Activated CD4-positive, alpha-beta T cell treated with anti-CD3 and anti-CD28 coated beads, Interleukin-2, amount 10 ng/mL, durations not matched to agents 7 days and 5 days (primary cell): ENCODE results near the gene DGKZ. TPM values are rescaled to one million over a fixed set of nuclear protein-coding genes. Genes with fewer than 3 reads are reported as not detected.
"Not testable (repeated sequence)": the region's sequence is repeated elsewhere in the genome, so short reads cannot be mapped to it uniquely, and the experiment has no call there.

Experiments
- CTCF ChIA-PET: fragments of 350-600 bp; sonication (Branson Sonifier 250); formaldehyde crosslinking; loops from one replicate; lab custom pipeline; 2021; ENCODE audit warnings: antibody characterized with exemption; lab: Charles Lee
- POLR2A ChIA-PET: fragments of 350-600 bp; sonication (Branson Sonifier 250); formaldehyde crosslinking; loops from one replicate; lab custom pipeline; 2021; ENCODE audit warnings: antibody characterized with exemption; lab: Charles Lee
- DNase-seq: peaks from one replicate; pipeline ENCODE4 v3.0.0-alpha.2; 2020
- H3K27ac Mint-ChIP-seq: one replicate; pipeline ENCODE4 v1.8.0; 2021; ENCODE audit warnings: mild to moderate bottlenecking, moderate library complexity, mixed read lengths
- H3K27me3 Mint-ChIP-seq: one replicate; pipeline ENCODE4 v1.8.0; 2021; ENCODE audit warnings: mixed read lengths
- H3K36me3 Mint-ChIP-seq: one replicate; pipeline ENCODE4 v1.8.0; 2021; ENCODE audit warnings: low read depth, mixed read lengths
- H3K4me1 Mint-ChIP-seq: one replicate; pipeline ENCODE4 v1.8.0; 2021; ENCODE audit warnings: mixed read lengths
- H3K4me3 Mint-ChIP-seq: one replicate; pipeline ENCODE4 v1.8.0; 2021; ENCODE audit warnings: mild to moderate bottlenecking, moderate library complexity, mixed read lengths
- H3K9me3 Mint-ChIP-seq: one replicate; pipeline ENCODE4 v1.8.0; 2021; ENCODE audit warnings: mixed read lengths
- total RNA-seq, 2 experiments: library from RNA; stranded (reverse); gene quantifications; one replicate each; pipeline ENCODE4 v1.2.3, GENCODE V29; 2021

Gene DGKZ
- total RNA-seq, 2 experiments from 2014 or later, result 178 to 187 TPM

DNA sequence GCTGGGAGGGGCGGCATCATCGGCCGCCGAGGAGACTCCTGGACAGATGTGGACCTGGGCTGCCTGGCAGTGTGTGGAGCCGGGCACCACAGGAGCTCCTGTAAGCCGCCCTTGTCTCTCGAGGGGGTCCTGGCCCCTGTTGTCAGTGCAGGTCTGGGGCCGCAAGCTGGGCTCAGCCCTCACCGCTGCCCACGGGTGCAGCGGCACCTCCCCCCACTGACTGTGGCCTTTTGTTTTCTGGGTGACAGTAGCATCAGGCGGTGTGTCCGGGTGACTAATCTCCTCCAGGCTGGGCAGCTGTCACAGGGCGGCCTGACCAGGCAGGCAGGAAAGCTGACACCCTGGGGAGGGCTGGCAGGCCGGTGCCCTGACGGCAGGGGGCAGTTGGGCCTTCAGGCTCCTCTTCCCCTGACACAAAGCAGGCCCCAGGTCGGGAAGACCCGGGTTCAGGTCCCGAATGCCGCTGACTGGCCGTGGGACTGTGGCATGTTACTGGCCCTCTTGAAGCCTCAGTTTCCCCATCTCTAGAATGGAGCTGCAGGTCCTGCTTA is 16.3 kb downstream of the DGKZ start:
- no peak for DNase-seq
- Mint-ChIP-seq H3K27me3 (no peaks in the 10 kb centered on the region), H3K4me1 (peaks cover 52% of the 10 kb centered on the region), H3K27ac (no peak overlapping the region), H3K4me3 (no peak overlapping the region), H3K36me3 (peaks cover 19% of the 10 kb centered on the region), H3K9me3 (no peaks in the 10 kb centered on the region)
- ChIA-PET POLR2A (no interaction called here), CTCF (interaction anchor here (2.0 to 18.0 kb wide), 2 partner anchors 12 to 124 kb away, joined by 4 to 280 read pairs; partner anchors contain the start of gene DGKZ)

DNA sequence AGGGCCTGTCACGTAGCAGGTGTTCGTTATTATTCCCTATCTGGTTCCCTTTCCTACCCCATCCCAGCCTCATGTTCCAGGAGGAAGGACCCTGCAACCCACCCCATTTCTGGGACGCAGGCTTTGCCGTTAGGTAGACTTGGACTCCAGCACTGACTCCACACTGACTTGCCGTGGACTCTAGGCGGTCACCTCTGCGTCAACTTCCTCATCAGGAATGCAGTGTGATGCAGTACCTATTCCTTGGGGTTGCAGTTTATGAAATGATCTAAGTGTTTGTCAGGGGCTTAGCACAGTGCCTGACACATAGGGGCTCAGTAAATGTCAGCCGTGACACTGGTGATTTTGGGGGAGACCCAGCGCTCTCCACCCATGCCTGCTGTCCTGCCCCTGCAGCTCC is 16.8 kb downstream of the DGKZ start:
- Mint-ChIP-seq H3K4me3 (no peak overlapping the region), H3K36me3 (peaks cover 20% of the 10 kb centered on the region), H3K4me1 (peaks cover 48% of the 10 kb centered on the region), H3K27me3 (no peaks in the 10 kb centered on the region), H3K9me3 (no peaks in the 10 kb centered on the region), H3K27ac (no peak overlapping the region)
- DNase-seq, result no peak
- POLR2A ChIA-PET, result no interaction called here
- CTCF ChIA-PET, result interaction anchor here (2.0 to 18.0 kb wide), 2 partner anchors 13 to 124 kb away, joined by 4 to 280 read pairs; partner anchors contain the start of gene DGKZ

GRCh38 chr11:46364791-46365190 is 17.5 kb downstream of the DGKZ start:
- POLR2A ChIA-PET, result no interaction called here
- Mint-ChIP-seq H3K27ac (peak overlapping the region; percentile 74), H3K9me3 (no peaks in the 10 kb centered on the region), H3K4me1 (peaks cover 52% of the 10 kb centered on the region), H3K36me3 (peaks cover 26% of the 10 kb centered on the region), H3K4me3 (no peak overlapping the region), H3K27me3 (no peaks in the 10 kb centered on the region)
- DNase-seq, result no peak
- CTCF ChIA-PET, result interaction anchor here (1.1 to 18.0 kb wide), 4 partner anchors 13 to 65 kb away, joined by 3 to 280 read pairs (median 5); partner anchors contain the start of gene DGKZ

DNA sequence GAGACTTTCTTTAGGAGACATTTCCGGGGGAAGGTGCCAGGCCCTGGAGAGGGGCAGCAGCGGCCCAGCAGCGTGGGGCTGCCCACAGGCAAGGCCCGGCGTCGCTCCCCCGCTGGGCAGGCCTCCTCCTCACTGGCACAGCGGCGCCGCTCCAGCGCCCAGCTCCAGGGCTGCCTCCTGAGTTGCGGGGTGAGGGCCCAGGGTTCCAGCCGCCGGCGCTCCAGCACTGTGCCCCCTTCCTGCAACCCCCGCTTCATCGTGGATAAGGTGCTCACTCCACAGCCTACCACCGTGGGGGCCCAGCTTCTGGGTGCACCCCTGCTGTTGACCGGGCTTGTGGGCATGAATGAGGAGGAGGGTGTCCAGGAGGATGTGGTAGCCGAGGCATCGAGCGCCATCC is 19.0 kb downstream of the DGKZ start:
- no peak overlapping the region for H3K4me3 Mint-ChIP-seq
- no peak for DNase-seq
- no peaks in the 10 kb centered on the region for H3K9me3 Mint-ChIP-seq
- ChIA-PET POLR2A (interaction anchor here (0.7 kb wide), 1 partner anchor 18 kb away, joined by 3 read pairs; no protein-coding TSS in a partner anchor), CTCF (interaction anchor here (0.9 to 18.0 kb wide), 2 partner anchors 10 to 15 kb away, joined by 4 to 280 read pairs; partner anchors contain the start of gene DGKZ)
- peaks cover 43% of the 10 kb centered on the region for H3K4me1 Mint-ChIP-seq
- no peaks in the 10 kb centered on the region for H3K27me3 Mint-ChIP-seq
- no peak overlapping the region for H3K27ac Mint-ChIP-seq
- H3K36me3 Mint-ChIP-seq, result peaks cover 33% of the 10 kb centered on the region

- CTCF ChIA-PET, result interaction anchor here (18.0 kb wide), 1 partner anchor 15 kb away, joined by 280 read pairs; the partner anchor contains the start of gene DGKZ
- POLR2A ChIA-PET, result no interaction called here
- Mint-ChIP-seq H3K9me3 (no peaks in the 10 kb centered on the region), H3K27ac (no peak overlapping the region), H3K27me3 (no peaks in the 10 kb centered on the region), H3K4me1 (peaks cover 39% of the 10 kb centered on the region), H3K36me3 (peaks cover 33% of the 10 kb centered on the region), H3K4me3 (no peak overlapping the region)
- DNase-seq, result no peak
These were observed 19.4 kb downstream of the DGKZ start for GRCh38 chr11:46366661-46367161.

GRCh38 chr11:46367244-46367915 is 20.1 kb downstream of the DGKZ start:
- Mint-ChIP-seq H3K9me3 (no peaks in the 10 kb centered on the region), H3K27ac (no peak overlapping the region), H3K36me3 (peaks cover 36% of the 10 kb centered on the region), H3K4me1 (peaks cover 33% of the 10 kb centered on the region), H3K27me3 (no peaks in the 10 kb centered on the region), H3K4me3 (no peak overlapping the region)
- DNase-seq, result peak; percentile 74
- ChIA-PET CTCF (interaction anchor here (0.7 to 18.0 kb wide), 6 partner anchors 12 to 128 kb away, joined by 3 to 280 read pairs (median 6); partner anchors contain the start of gene DGKZ), POLR2A (no interaction called here)

DNA sequence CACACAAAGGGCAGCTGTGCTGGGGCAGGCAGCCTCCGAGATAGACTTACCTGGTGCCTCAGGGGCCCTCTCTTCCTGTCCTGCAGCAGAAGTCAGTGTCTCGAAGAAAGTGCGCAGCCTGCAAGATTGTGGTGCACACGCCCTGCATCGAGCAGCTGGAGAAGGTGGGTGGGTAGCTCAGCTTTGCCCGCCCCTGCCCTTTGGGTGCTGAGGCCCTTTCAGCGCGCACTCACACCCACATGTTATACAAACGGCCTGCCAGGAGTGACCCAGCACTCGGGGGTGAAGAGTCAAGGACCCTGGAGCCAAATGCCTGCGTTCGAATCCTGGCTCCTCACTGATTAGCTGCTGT is 20.6 kb downstream of the DGKZ start:
- POLR2A ChIA-PET, result no interaction called here
- Mint-ChIP-seq H3K27ac (no peak overlapping the region), H3K4me3 (no peak overlapping the region), H3K9me3 (no peaks in the 10 kb centered on the region), H3K36me3 (peaks cover 37% of the 10 kb centered on the region), H3K4me1 (peaks cover 28% of the 10 kb centered on the region), H3K27me3 (no peaks in the 10 kb centered on the region)
- no peak for DNase-seq
- CTCF ChIA-PET, result interaction anchor here (0.7 to 18.0 kb wide), 6 partner anchors 11 to 128 kb away, joined by 3 to 280 read pairs (median 6); partner anchors contain the start of gene DGKZ

DNA sequence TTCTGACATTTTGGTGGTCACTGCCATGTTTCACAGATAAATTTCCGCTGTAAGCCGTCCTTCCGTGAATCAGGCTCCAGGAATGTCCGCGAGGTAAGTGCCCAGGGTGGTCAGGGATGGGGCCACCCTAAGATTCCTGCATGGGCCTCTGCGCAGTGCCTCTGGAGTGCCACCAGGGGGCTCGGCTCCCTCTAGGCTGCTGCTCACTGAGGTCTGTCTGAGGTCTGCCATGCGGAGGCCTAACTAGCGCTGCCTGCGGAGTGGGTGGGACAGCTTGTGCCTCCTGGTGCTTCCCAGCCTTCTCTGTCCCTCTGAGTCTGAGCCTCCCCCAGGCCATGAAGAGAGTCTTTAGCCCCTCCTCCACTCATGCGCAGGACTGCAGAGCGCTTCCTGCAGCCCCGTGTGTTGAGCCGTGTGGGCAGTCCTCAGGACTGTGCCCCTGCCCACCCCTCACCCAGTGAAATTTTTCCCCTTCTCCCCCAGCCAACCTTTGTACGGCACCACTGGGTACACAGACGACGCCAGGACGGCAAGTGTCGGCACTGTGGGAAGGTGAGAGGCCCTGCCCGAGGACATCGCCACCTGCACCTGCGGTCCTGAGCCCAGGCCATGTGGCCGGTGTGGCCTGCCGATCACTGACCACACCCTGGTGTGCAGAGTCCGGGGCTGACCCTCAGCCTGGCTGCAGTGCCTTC is 22.3 kb downstream of the DGKZ start:
- peaks cover 38% of the 10 kb centered on the region for H3K36me3 Mint-ChIP-seq
- peak; percentile 62 for DNase-seq
- H3K27me3 Mint-ChIP-seq, result no peaks in the 10 kb centered on the region
- no peaks in the 10 kb centered on the region for H3K9me3 Mint-ChIP-seq
- peaks cover 18% of the 10 kb centered on the region for H3K4me1 Mint-ChIP-seq
- H3K4me3 Mint-ChIP-seq, result no peak overlapping the region
- POLR2A ChIA-PET, result no interaction called here
- CTCF ChIA-PET, result interaction anchor here (1.1 to 18.0 kb wide), 3 partner anchors 9 to 19 kb away, joined by 3 to 280 read pairs (median 8); partner anchors contain the start of gene DGKZ
- no peak overlapping the region for H3K27ac Mint-ChIP-seq

DNA sequence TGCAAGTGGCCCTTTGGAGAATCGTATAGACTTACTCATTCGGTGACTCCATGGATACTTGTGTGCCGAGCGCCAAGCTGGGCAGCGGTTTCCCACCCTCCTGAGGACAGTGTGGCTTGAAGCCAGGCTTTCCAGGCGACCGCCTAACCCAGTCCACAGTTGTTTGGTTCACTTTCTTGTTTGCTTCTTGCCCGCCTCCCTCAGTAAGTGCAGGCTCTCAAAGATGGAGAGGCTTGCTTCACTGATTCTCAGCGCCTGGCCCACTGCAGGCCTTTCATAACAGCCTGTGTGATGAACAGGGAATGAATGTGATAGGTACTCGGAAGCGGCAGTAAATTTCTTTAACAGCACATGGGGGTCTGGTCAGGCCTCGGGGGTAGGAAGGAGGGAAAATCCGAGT is 23.0 kb downstream of the DGKZ start:
- Mint-ChIP-seq H3K9me3 (no peaks in the 10 kb centered on the region), H3K4me1 (peaks cover 14% of the 10 kb centered on the region), H3K27ac (no peak overlapping the region), H3K27me3 (no peaks in the 10 kb centered on the region), H3K4me3 (no peak overlapping the region), H3K36me3 (peaks cover 39% of the 10 kb centered on the region)
- CTCF ChIA-PET, result interaction anchor here (18.0 kb wide), 1 partner anchor 19 kb away, joined by 280 read pairs; the partner anchor contains the start of gene DGKZ
- DNase-seq, result no peak
- POLR2A ChIA-PET, result no interaction called here

DNA sequence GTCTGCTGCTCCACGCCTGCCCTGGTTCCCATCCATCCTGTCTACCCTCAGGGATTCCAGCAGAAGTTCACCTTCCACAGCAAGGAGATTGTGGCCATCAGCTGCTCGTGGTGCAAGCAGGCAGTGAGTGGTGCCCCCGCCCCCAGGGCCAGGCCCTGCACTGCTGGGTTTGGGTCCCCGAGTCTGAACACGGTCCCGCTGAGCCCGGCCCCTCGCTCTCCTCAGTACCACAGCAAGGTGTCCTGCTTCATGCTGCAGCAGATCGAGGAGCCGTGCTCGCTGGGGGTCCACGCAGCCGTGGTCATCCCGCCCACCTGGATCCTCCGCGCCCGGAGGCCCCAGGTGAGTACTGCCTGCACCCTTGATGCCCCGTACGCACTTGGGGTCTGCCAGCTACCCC is 24.0 kb downstream of the DGKZ start:
- Mint-ChIP-seq H3K36me3 (peaks cover 41% of the 10 kb centered on the region), H3K4me1 (peaks cover 14% of the 10 kb centered on the region)
- H3K4me3 Mint-ChIP-seq, H3K27ac Mint-ChIP-seq, DNase-seq, H3K27me3 Mint-ChIP-seq, H3K9me3 Mint-ChIP-seq, POLR2A ChIA-PET: not testable (repeated sequence)
- CTCF ChIA-PET, result interaction anchor here (18.0 kb wide), 1 partner anchor 20 kb away, joined by 280 read pairs; the partner anchor contains the start of gene DGKZ

- H3K4me3 Mint-ChIP-seq, result no peak overlapping the region
- POLR2A ChIA-PET, result no interaction called here
- H3K36me3 Mint-ChIP-seq, result peaks cover 49% of the 10 kb centered on the region
These were observed 24.8 kb downstream of the DGKZ start for GRCh38 chr11:46372086-46372485.

DNA sequence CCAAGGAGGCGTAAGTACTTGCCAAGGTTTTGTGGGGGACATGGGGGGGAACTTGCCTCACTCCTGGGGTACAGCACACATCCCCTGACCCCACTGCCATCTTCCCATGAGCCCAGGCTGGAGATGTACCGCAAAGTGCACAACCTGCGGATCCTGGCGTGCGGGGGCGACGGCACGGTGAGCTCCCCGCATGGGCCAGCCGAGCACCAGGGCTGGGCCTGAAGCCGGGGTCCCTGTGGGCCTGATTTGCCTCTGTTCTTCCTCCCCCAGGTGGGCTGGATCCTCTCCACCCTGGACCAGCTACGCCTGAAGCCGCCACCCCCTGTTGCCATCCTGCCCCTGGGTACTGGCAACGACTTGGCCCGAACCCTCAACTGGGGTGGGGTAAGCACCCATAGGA is 25.2 kb downstream of the DGKZ start:
- CTCF ChIA-PET, result interaction anchor here (1.1 to 18.0 kb wide), 3 partner anchors 16 to 157 kb away, joined by 3 to 280 read pairs (median 5); partner anchors contain the start of gene DGKZ
- H3K4me1 Mint-ChIP-seq, DNase-seq, H3K27me3 Mint-ChIP-seq, H3K9me3 Mint-ChIP-seq, H3K4me3 Mint-ChIP-seq, POLR2A ChIA-PET: not testable (repeated sequence)
- peaks cover 51% of the 10 kb centered on the region for H3K36me3 Mint-ChIP-seq
- H3K27ac Mint-ChIP-seq, result peak overlapping the region; percentile 41

More at GRCh38 chr11:46372086-46372485, 24.8 kb downstream of the DGKZ start:
- Mint-ChIP-seq H3K4me1 (peaks cover 13% of the 10 kb centered on the region), H3K9me3 (no peaks in the 10 kb centered on the region), H3K27me3 (no peaks in the 10 kb centered on the region), H3K27ac (peak overlapping the region; percentile 41)
- CTCF ChIA-PET, result interaction anchor here (1.6 to 18.0 kb wide), 2 partner anchors 21 to 157 kb away, joined by 5 to 280 read pairs; partner anchors contain the start of gene DGKZ
- no peak for DNase-seq
